Measurements from ENCODE around the gene SSH2. TPM values are rescaled to one million over a fixed set of nuclear protein-coding genes. Genes with fewer than 3 reads are reported as not detected.
A peak's percentile ranks its signal among the peaks of the same experiment; 100 is the strongest.

Gene SSH2
- total and polyA plus RNA-seq, 9 of the 15 experiments (the other 6 are each of a cell fraction or from before 2014, with no cell fraction given), result 3.9 to 16.1 (median 10.2) TPM

- TF ChIP-seq YY1 (IDR thresholded peaks at IDR 0.05; ENCODE audit: borderline replicate concordance in 1 of 3, control insufficient read depth in 1 of 3, extremely low read depth in 1 of 3, insufficient read depth in 3 of 3, insufficient read length in 1 of 3, insufficient replicate concordance in 2 of 3, low read depth in 1 of 3, low read length in 2 of 3) (no peak), NFE2 (IDR thresholded peaks at IDR 0.05; ENCODE audit: low read depth) (peak; percentile 98), SMARCC2 (IDR thresholded peaks at IDR 0.05; ENCODE audit: low read depth) (peak; percentile 49; the same call in 1 of the 2 replicates), ZNF224 (CRISPR knock-in tag; IDR thresholded peaks at IDR 0.05) (no peak), SMARCB1 (IDR thresholded peaks at IDR 0.05; ENCODE audit: insufficient read length, low read depth) (no peak), ZC3H11A (IDR thresholded peaks at IDR 0.05; ENCODE audit: low read depth, low read length) (no peak), ZBTB33 (CRISPR knock-in tag; IDR thresholded peaks at IDR 0.05) (no peak), E2F3 (CRISPR knock-in tag; IDR thresholded peaks at IDR 0.05) (no peak), KDM1A (IDR thresholded peaks at IDR 0.05) (peak; percentile 17 to 42; a peak in 2 of 4 replicates), ZNF324 (CRISPR knock-in tag; IDR thresholded peaks at IDR 0.05) (no peak), ZNF121 (CRISPR knock-in tag; conservative IDR thresholded peaks at IDR 0.05) (no peak), CBX1 (IDR thresholded peaks at IDR 0.05; ENCODE audit: low read depth) (no peak), IRF9 (tag; IDR thresholded peaks at IDR 0.05) (no peak), HDAC6 (IDR thresholded peaks at IDR 0.05; ENCODE audit: low read depth, low read length) (no peak), RBM34 (IDR thresholded peaks at IDR 0.05; ENCODE audit: borderline replicate concordance, insufficient read depth, low read length) (no peak), NR3C1 (CRISPR knock-in tag; IDR thresholded peaks at IDR 0.05) (no peak), CREM (IDR thresholded peaks at IDR 0.05; ENCODE audit: low read depth) (no peak), CC2D1A (IDR thresholded peaks at IDR 0.05) (no peak), ZNF354B (CRISPR knock-in tag; IDR thresholded peaks at IDR 0.05) (no peak), MEF2A (IDR thresholded peaks at IDR 0.05; ENCODE audit: control insufficient read depth, low read depth, low read length) (no peak), ZNF239 (CRISPR knock-in tag; IDR thresholded peaks at IDR 0.05) (no peak), NR2F6 (CRISPR knock-in tag; IDR thresholded peaks at IDR 0.05) (no peak), NFE2L1 (tag; IDR thresholded peaks at IDR 0.05; ENCODE audit: borderline replicate concordance, low read depth) (peak; percentile 80), ZMIZ1 (IDR thresholded peaks at IDR 0.05; ENCODE audit: low read depth in 2 of 2, low read length in 2 of 2) (no peak), STAG1 (CRISPR knock-in tag; IDR thresholded peaks at IDR 0.05; ENCODE audit: borderline replicate concordance) (no peak)
Measured at GRCh38 chr17:29663155-29663554, 266.9 kb downstream of the SSH2 start (continued).
